B cell (primary cell): ENCODE results near the gene BRI3BP. TPM values are rescaled to one million over a fixed set of nuclear protein-coding genes. Genes with fewer than 3 reads are reported as not detected.

Source experiments
- ATAC-seq: fragments of 200-7000 bp; cut with Tn5 transposase; one replicate; pipeline ENCODE4 v1.10.0; 2021; ENCODE audit warnings: low read depth, mild to moderate bottlenecking, moderate number of reproducible peaks, moderate library complexity
- CTCF ChIA-PET: fragments of 350-600 bp; sonication (Branson Sonifier 250); formaldehyde crosslinking; loops from one replicate; lab custom pipeline; 2021; ENCODE audit warnings: antibody characterized with exemption, inconsistent platforms; lab: Charles Lee
- POLR2A ChIA-PET: fragments of 350-600 bp; sonication (Branson Sonifier 250); formaldehyde crosslinking; loops from one replicate; lab custom pipeline; 2021; ENCODE audit warnings: antibody characterized with exemption; lab: Charles Lee
- DNase-seq: peaks from one replicate; pipeline ENCODE4 v3.0.0; 2013
- H2AFZ ChIP-seq: 2 replicates; pipeline ENCODE4 v1.6.1; 2012; ENCODE audit warnings: mild to moderate bottlenecking, low read depth, low read length; ENCODE audit not compliant: insufficient read depth, poor library complexity, severe bottlenecking
- H3K27ac ChIP-seq, 2 donors: 1 replicate in 1 of 2; 2 replicates in 1 of 2; pipeline ENCODE4 v1.5.1; 2012 to 2013; ENCODE audit warnings: low read length in 2 of 2, mild to moderate bottlenecking in 2 of 2, moderate library complexity in 1 of 2
- H3K27me3 ChIP-seq, 4 experiments: fragments of 200-600 bp in 1 of 4; sonication (generic) in 1 of 4; replicated peaks in 1 of 4; 1 replicate in 2 of 4; 2 replicates in 2 of 4; pipeline versions ENCODE4 v1.6.1 to v1.7.0; 2013 to 2016; ENCODE audit warnings: low read length in 3 of 4, mild to moderate bottlenecking in 2 of 4, mixed read lengths in 1 of 4, moderate library complexity in 1 of 4; ENCODE audit not compliant: insufficient read depth in 4 of 4, control insufficient read depth in 3 of 4; ENCODE audit errors: control extremely low read depth in 1 of 4
- H3K36me3 ChIP-seq, 2 experiments: replicated peaks in 1 of 2; 1 replicate in 1 of 2; 2 replicates in 1 of 2; pipeline versions ENCODE4 v1.6.1 to v1.7.1; 2013; ENCODE audit warnings: low read length in 1 of 2; ENCODE audit not compliant: insufficient read depth in 2 of 2, control insufficient read depth in 1 of 2; ENCODE audit errors: control extremely low read depth in 1 of 2, extremely low read depth in 1 of 2
- H3K4me1 ChIP-seq, 2 donors: fragments of 200-600 bp in 1 of 2; sonication (generic) in 1 of 2; 1 replicate in 1 of 2; 2 replicates in 1 of 2; pipeline versions ENCODE4 v1.5.1 to v1.6.1; 2013 to 2017; ENCODE audit warnings: low read length in 2 of 2; ENCODE audit not compliant: control insufficient read depth in 2 of 2, insufficient read depth in 2 of 2
- H3K4me2 ChIP-seq: replicated peaks from 2 replicates; pipeline ENCODE3; 2012; ENCODE audit warnings: mild to moderate bottlenecking, low read depth, low read length; ENCODE audit not compliant: poor library complexity, severe bottlenecking
- H3K4me3 ChIP-seq, 5 experiments: fragments of 200-600 bp in 1 of 5; sonication (generic) in 1 of 5; 1 replicate in 3 of 5; 2 replicates in 2 of 5; pipeline versions ENCODE4 v1.5.1 to v1.7.0; 2011 to 2016; ENCODE audit warnings: low read length in 4 of 5, mild to moderate bottlenecking in 4 of 5, low read depth in 2 of 5, control low read depth in 1 of 5, moderate library complexity in 1 of 5; ENCODE audit not compliant: insufficient read depth in 1 of 5; ENCODE audit errors: control extremely low read depth in 1 of 5, extremely low read depth in 1 of 5
- H3K79me2 ChIP-seq: fragments of 200-600 bp; sonication (generic); one replicate; pipeline ENCODE4 v1.6.0; 2016; ENCODE audit warnings: low read length; ENCODE audit not compliant: control insufficient read depth, insufficient read depth
- H3K9ac ChIP-seq: fragments of 200-600 bp; sonication (generic); 2 replicates; pipeline ENCODE4 v1.6.1; 2017; ENCODE audit warnings: mild to moderate bottlenecking, low read length, moderate library complexity
- H3K9me3 ChIP-seq, 3 donors: one replicate each; pipeline versions ENCODE4 v1.6.1 to v1.7.1; 2013; ENCODE audit warnings: low read length in 2 of 3; ENCODE audit not compliant: control insufficient read depth in 2 of 3, insufficient read depth in 1 of 3; ENCODE audit errors: control extremely low read depth in 1 of 3
- H4K20me1 ChIP-seq: 2 replicates; pipeline ENCODE4 v1.6.0; 2012; ENCODE audit warnings: mild to moderate bottlenecking, low read length; ENCODE audit not compliant: insufficient read depth, control insufficient read depth, poor library complexity, severe bottlenecking
- H3K27ac Mint-ChIP-seq: one replicate; pipeline ENCODE4 v1.8.0; 2021; ENCODE audit warnings: mixed read lengths
- H3K27me3 Mint-ChIP-seq: one replicate; pipeline ENCODE4 v1.8.0; 2021; ENCODE audit warnings: mixed read lengths
- H3K4me1 Mint-ChIP-seq: one replicate; pipeline ENCODE4 v1.8.0; 2021; ENCODE audit warnings: mixed read lengths
- H3K4me3 Mint-ChIP-seq: one replicate; pipeline ENCODE4 v1.8.0; 2021; ENCODE audit warnings: mixed read lengths
- H3K9me3 Mint-ChIP-seq: one replicate; pipeline ENCODE4 v1.8.0; 2022; ENCODE audit warnings: mixed read lengths; ENCODE audit not compliant: insufficient read depth
- CTCF ChIP-seq: fragments of 200-600 bp; IDR thresholded peaks from one replicate; pipeline ENCODE4 v1.8.0; 2022; ENCODE audit warnings: antibody characterized with exemption, mild to moderate bottlenecking
- EZH2 ChIP-seq: IDR thresholded peaks from 2 replicates; pipeline ENCODE4 v1.6.1; 2012; ENCODE audit warnings: borderline replicate concordance, low read depth, mild to moderate bottlenecking, moderate library complexity, low read length; ENCODE audit not compliant: insufficient read depth, poor library complexity, severe bottlenecking
- whole genome bisulfite sequencing: methylation state at CpG from one replicate; pipeline ENCODE4 v1.1.5; 2013; ENCODE audit warnings: missing lambda C conversion rate; ENCODE audit not compliant: insufficient coverage; 5-methylcytosine and 5-hydroxymethylcytosine counted together
- intact Hi-C: fragments of 100-400 bp; cut with micrococcal nuclease; formaldehyde crosslinking; loops from one replicate; pipeline ENCODE4 v1.10.0; 2022
- polyA plus RNA-seq: library from polyadenylated mRNA; depleted of rRNA; stranded (reverse); fragments of >200 nt; gene quantifications from 2 replicates; pipeline ENCODE4 v1.2.3, GENCODE V29; 2012
- total RNA-seq, 2 donors: library from RNA; stranded (reverse); fragments of 120-200 nt in 1 of 2; gene quantifications; 1 replicate in 1 of 2; 2 replicates in 1 of 2; pipeline versions ENCODE4 v1.2.3 to v1.2.4, GENCODE V29; 2013 to 2022

The BRI3BP gene
- total and polyA plus RNA-seq, 2 donors (not counting 1 experiment from before 2014, with no cell fraction given) = 5.2 to 14.3 TPM

GRCh38 chr12:125076103-125076502 lies 82.7 kb downstream of the BRI3BP start:
- Histone ChIP-seq H3K4me3 (no peak overlapping the region), H3K27ac (no peak overlapping the region), H3K4me1 (no peaks in the 10 kb centered on the region), H3K9ac (no peak overlapping the region), H2AFZ (no peak overlapping the region), H3K27me3 (no peaks in the 10 kb centered on the region), H3K79me2 (no peaks in the 10 kb centered on the region), H3K36me3 (peaks cover 1 to 3% of the 10 kb centered on the region in 2 experiments), H3K9me3 (no peaks in the 10 kb centered on the region), H4K20me1 (no peaks in the 10 kb centered on the region), H3K4me2 (no peak overlapping the region)
- no peak for ATAC-seq
- ChIA-PET POLR2A (no interaction called here), CTCF (interaction anchor here (1.3 kb wide), 1 partner anchor 22 kb away, joined by 3 read pairs; no protein-coding TSS in a partner anchor)
- peaks cover 2% of the 10 kb centered on the region for H3K4me1 Mint-ChIP-seq
- H3K9me3 Mint-ChIP-seq = no peaks in the 10 kb centered on the region
- no peak overlapping the region for H3K4me3 Mint-ChIP-seq
- WGBS = 97% methylated on average over 6 of the region's 6 CpGs
- no peak for TF ChIP-seq EZH2
- no peak for TF ChIP-seq CTCF
- no peaks in the 10 kb centered on the region for H3K27me3 Mint-ChIP-seq
- DNase-seq = no peak
- intact Hi-C loops = no loop called here
- H3K27ac Mint-ChIP-seq = no peak overlapping the region

- 91% methylated on average over 9 of the region's 10 CpGs for WGBS
- no peaks in the 10 kb centered on the region for H3K9me3 Mint-ChIP-seq
- H2AFZ ChIP-seq = no peak overlapping the region
- no peak overlapping the region for H3K4me3 ChIP-seq
- TF ChIP-seq CTCF = no peak
- no peak for TF ChIP-seq EZH2
- no peak overlapping the region for H3K4me2 ChIP-seq
- no peak overlapping the region for H3K9ac ChIP-seq
- ChIA-PET POLR2A (no interaction called here), CTCF (no interaction called here)
- H3K9me3 ChIP-seq = no peaks in the 10 kb centered on the region
- peaks cover 1 to 3% of the 10 kb centered on the region in 2 experiments for H3K36me3 ChIP-seq
- intact Hi-C loops = no loop called here
- H3K4me1 ChIP-seq = no peaks in the 10 kb centered on the region
- peaks cover 2% of the 10 kb centered on the region for H3K4me1 Mint-ChIP-seq
- DNase-seq = no peak
- H4K20me1 ChIP-seq = no peaks in the 10 kb centered on the region
- H3K27me3 Mint-ChIP-seq = no peaks in the 10 kb centered on the region
- H3K4me3 Mint-ChIP-seq = no peak overlapping the region
- H3K27ac ChIP-seq = no peak overlapping the region
- H3K79me2 ChIP-seq = no peaks in the 10 kb centered on the region
- no peak for ATAC-seq
- no peak overlapping the region for H3K27ac Mint-ChIP-seq
- H3K27me3 ChIP-seq = no peaks in the 10 kb centered on the region
These were observed 85.6 kb downstream of the BRI3BP start for GRCh38 chr12:125079084-125079483.
